NCI-H2107 treated with DMSO at 0.1 percent for 48 hours (cell line): ENCODE data around the gene AFAP1L2.

Source experiments
- DNase-seq: peaks from one replicate; lab custom pipeline; 2025; ENCODE audit not compliant: unreplicated experiment; lab: John Stamatoyannopoulos, UW

AFAP1L2 gene, protein sequence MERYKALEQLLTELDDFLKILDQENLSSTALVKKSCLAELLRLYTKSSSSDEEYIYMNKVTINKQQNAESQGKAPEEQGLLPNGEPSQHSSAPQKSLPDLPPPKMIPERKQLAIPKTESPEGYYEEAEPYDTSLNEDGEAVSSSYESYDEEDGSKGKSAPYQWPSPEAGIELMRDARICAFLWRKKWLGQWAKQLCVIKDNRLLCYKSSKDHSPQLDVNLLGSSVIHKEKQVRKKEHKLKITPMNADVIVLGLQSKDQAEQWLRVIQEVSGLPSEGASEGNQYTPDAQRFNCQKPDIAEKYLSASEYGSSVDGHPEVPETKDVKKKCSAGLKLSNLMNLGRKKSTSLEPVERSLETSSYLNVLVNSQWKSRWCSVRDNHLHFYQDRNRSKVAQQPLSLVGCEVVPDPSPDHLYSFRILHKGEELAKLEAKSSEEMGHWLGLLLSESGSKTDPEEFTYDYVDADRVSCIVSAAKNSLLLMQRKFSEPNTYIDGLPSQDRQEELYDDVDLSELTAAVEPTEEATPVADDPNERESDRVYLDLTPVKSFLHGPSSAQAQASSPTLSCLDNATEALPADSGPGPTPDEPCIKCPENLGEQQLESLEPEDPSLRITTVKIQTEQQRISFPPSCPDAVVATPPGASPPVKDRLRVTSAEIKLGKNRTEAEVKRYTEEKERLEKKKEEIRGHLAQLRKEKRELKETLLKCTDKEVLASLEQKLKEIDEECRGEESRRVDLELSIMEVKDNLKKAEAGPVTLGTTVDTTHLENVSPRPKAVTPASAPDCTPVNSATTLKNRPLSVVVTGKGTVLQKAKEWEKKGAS

DNA sequence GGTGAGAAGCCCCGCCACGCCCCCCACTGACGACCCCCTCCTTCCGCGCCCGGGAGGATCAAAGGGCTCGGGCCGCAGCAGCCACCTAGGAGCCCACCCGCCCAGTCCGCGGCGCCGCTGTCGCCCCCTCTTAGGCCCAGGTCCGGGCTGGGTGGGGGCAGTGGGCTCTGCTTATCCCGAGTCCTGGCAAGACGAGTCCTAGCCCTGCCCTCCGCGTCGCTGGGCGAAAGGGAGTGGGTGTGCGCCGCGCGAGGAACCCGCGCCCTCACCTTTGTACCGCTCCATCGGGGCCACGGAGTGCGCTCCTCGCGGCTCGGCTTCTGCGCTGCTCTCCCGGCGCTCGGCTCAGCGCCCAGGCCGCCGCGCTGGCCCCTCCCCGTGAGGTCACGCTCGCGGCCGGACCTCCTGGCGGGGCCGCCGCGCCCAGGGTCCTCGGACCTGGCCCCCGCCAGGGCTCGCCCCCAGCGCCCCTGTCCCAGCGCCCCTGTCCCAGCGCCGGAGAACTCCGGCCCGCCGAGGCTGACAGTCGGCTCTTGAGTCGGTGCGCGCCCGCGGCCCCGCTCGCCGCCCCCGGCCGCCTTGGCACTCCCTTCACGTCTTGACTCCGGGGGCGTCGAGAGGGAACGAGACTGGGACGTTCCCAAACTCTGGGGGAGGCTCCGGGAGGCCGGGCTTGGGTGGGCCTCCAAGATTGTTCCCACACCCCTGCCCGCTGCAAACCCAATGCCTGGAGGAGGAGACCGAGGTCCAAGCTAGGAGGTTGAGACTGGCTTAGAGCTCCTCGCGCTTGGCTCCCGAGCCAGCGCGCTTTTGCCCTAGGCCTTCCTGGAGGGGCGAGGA is at the start of gene AFAP1L2:
TSS of gene AFAP1L2 (minus strand) at position 332 of the 840 bp plus-strand sequence. CDS start at position 285, 47 bp downstream.
- DNase-seq, result no peak

DNA sequence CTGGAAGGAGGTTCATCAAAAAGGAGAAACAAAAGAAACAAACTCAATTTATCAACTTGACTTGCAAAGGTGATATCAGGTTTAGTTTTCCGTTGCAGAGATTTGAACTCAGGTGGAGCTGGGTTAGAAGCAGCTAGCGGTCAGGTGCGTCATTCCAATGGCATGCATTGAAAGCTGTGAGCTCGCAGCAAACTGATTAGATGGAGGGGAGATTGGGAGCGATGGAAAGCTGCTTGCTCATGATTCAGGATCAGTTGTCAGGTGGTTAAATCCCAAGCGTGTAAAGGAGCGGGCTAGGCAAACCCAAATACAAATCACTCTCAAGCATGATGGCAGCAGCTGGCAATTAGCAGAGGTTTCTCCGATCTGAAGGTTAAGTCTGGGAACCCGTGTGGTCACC is 49.3 kb upstream of the AFAP1L2 start:
- DNase-seq, result no peak

DNA sequence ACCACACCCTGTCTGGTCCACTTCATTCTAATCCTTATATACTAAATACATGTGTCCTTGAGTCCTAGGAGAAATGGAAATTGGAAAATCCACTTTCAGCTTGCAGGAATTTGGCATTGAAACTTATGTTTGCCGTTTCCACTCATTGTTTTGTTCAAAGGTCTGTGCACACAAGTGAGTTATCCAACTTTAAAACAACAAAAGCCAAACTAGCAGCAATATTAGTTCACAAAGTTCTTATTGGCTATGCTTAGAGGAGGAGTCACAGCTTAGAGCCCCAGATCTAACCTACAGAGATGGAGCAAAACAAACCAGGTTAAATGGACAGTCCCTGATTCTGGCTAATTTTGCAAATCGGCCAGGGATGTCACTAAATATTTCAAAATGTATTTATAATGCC is 44.6 kb upstream of the AFAP1L2 start:
- no peak for DNase-seq

DNA sequence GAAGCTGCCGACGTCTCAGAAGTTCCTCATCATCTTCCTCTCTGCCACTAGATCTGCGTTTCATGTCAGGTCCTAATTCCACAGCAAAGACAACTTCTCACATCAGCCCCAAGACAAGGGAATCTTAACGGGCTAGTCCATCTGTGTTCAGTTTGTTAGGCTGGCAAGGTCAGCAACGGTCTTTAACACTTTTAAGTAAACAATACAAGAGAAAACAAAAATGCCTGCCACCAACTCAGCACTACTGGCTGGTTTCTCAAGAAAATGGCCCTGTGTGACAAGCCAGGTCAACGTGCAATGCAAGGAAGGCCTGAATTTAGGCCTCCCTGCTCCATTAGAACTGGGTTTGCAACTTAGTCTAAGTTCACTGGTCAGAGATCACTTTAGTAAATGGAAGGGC is 41.0 kb upstream of the AFAP1L2 start:
- DNase-seq, result no peak

DNA sequence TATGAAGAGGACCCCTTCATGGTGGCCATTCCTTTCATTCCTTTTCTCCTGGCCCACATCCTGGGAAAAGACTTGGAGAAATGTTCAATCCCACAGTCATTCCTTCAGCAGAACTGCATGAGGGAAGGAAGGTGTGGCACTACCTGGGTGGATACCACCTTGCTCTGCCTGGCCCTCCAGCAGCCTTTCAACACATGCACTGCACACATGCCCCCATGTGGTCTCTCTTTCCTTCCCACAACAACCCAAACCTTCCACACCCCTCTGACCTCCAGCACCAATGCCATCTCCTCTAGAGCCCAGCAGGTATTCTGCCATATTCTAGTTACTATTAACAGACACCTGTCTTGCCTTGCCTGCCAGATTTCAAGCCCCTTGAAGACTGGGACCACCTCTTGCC is 40.5 kb upstream of the AFAP1L2 start:
- DNase-seq, result no peak

DNA sequence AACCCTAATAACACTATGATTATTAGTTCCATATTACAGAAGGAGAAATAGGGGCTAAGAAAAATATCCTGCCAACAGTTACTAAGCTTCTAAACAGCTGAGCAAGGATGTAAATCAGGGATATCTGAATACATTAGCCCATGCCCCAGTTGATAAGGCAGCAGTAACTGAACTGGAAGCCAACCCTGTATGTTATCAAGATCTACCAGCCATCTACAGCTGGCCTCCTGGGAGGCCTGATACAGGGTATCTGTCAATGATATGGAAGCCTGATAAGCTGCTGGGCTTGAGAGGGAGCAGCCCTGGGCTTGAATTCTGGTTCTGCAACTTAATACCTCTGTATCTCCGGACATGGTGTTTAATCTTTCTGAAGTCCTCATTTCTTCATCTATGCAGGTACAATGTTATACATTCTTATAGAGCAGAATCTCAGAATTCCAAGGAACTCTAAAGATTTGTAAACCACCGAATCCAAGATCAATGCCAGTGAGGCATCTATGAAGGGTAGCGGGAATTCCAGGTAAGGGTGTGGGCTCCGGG is 37.9 kb upstream of the AFAP1L2 start:
- DNase-seq, result no peak

DNA sequence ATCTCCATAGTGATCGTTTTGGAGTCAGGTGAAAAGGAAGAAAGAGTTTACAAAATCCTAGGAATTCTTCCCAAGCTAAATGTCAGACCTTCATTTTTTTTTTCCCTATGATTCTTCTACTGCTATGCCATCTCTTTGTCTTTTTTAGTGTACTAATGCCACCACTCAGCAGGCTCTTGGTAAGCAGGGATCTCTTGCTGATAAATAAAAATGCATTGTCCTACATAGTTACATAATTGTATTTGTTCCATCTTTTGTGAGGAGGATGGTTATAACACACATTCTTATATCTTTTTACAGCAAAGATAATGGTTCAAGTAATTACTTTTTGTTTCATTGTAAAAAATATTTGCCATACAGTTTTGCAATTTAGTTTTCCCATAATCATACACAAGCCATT is 36.8 kb upstream of the AFAP1L2 start:
- DNase-seq, result no peak

DNA sequence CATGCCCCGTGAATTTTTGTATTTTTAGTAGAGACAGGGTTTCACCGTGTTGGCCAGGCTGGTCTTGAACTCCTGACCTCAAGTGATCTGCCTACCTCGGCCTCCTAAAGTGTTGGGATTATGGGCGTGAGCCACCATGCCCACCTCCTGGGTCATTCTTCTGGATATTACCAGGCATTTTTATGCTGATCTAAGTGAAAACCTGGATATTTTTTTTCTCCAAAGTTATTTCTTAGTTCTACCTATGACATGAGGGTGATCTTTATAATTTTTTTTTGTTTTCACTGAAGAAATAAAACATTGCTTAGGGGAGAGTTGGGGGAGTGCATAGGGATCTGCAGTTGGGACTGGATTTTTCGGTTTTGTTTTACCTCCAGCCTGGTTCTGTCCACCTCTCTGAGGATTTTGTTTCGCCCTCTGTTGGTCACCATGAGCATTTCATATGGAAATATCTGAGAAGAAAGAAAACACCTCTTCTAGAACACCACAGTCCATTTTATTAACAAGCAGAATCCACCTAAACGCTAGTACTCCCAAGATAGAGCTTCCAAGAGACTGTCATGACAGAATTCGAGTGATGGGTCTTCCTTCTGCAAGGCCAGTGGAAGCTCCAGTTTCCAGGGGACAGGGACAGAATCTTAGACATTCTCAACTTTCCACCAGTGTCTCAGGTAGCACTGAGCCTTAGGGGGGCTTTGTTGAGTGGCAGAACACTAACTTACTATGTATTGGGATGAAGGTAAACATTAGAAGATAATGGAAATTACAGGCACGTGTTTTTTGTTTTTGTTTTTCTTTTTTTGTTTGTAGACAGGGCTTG is 33.4 kb upstream of the AFAP1L2 start:
- DNase-seq, result no peak

DNA sequence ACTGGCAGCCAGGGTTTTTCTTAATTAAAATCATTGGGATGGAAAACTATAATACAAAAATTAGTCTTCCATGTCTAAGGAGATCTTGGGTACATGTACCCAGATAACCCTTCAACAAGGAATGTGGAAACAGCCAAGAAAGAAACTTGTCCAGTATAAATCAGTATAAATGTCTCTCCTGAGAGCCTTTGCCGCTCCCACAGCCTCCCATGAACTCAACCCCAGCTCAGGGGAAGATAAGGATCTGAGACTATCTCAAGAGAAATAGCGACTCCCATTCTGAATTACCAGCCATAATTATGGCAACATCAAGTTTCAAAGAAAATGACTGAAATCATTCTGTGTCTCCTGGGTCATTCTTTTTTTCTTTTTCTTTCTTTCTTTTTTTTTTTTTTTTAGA is 32.6 kb upstream of the AFAP1L2 start:
- DNase-seq, result no peak

DNA sequence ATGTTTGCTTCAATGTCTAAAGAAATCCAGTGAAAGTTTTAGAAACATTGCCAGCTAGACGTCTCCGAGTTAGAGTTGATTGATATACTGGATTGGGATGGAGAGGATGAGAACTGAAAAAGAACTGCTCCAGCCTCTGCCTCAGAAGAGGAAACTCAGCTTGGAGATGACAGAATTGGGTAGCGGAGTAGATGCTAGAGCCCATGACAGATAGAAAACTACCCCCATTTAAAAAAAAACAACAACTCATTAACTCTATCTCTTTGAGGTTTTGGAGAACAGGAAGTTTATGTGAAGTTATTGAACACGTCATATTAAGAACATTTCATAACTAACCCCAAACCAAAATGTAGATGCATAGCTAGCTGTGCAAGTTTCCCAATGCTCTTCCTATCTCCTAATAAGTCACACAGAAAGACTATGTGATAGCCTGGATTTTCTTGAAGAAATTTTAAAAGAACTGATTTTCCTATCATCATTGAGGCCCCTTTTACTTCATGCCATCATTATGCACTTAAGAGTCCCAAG is 28.3 kb upstream of the AFAP1L2 start:
- no peak for DNase-seq

DNA sequence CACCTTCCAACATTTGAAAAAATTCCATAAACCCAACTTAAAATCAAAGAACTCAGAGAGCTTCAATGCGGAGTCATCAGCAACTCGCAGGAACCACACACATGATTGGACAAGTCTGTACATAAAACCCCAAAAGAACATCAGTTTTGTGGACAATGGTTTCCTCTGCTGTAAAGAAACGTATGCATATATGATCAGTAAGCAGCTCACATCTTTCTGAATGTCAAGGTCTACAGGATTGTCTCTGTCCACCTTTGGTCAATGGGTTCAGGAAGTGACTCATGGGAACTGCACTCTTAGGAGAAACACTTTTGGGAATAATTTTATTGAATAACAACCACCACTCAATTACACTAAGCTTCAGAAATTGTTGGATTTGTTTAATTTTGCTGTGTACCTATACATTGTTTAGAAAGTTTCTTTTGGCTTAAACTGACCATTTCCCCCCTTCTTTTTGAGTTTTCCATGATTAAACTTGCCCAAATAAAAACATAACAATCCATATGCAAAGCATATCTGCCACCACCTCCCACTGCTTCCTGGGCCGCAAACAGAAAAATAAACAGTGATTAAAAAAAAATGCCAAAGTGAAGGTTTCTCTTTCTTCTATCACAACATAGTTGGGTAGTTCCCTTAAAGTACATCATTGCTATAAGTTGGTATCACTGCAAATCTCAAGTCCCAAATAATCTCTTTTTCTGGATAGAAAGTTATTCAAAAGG is 27.3 kb upstream of the AFAP1L2 start:
- DNase-seq, result no peak

DNA sequence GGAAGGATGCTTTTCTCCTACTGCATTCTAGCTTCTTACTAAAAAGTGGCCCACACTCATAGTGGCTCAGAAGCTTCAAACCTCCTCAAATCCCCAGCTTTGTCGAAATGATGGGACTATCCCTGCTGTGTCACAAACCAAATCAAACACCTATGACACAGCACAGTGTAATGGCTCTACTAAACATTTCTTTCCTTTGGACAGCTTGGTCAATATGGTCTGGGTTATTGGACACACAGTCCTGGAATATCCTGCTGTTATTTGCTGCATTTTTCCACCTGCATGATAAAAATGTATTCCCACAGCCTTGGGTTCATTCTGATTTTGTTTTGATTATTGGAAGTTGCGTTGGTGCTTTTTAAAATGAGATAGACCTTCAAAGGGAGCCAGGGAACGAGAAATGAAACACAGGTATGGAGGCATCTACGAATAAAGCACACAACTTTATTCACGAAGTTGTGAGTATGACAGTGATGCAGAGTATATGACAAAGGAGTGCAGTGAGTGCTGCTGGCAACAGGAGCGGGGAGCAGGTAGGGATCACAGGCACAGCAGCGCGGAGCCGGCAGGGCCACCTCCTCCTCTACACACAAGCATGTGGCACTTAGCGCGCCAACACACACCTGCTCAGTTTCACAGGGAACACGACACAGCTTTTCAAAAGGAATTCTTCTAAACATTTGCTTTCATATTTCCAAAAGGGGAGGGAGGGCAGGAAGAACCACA is 26.5 kb upstream of the AFAP1L2 start:
- DNase-seq, result no peak

DNA sequence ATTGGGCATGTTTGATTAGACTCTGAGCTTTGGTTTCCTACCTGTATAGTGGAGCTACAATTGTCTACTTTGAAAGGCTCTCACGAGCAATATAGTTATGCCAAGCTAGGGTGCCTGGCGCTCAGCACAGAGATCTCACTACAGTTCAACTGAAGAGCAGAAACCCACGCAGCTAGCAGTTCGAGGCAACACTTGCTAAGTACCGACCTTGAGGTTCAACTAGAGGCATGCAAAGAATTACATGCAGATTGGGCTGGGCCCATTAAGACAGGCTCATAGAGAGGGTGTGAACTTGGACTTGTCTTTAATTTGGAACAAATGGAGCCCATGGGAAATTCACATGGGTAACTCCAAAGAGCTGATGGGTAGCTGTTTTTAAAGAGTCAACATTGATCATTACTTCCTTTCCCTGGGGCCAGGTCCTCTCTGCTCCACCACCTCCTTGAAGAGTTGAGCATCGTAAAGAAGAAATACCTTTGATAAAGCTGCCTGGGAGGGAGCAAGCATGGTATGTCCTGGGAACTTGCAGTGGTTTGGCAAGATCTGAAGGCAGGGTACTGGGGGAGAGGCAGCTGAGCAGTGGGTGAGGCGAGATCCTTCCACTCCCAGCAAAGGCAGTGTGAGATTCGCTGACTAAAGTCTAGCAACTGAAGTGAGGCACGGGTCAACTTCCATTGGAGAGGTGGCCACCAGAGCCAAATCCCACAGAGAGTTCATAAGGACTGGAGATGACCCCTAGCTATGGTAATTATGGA is 25.5 kb upstream of the AFAP1L2 start:
- DNase-seq, result no peak

DNA sequence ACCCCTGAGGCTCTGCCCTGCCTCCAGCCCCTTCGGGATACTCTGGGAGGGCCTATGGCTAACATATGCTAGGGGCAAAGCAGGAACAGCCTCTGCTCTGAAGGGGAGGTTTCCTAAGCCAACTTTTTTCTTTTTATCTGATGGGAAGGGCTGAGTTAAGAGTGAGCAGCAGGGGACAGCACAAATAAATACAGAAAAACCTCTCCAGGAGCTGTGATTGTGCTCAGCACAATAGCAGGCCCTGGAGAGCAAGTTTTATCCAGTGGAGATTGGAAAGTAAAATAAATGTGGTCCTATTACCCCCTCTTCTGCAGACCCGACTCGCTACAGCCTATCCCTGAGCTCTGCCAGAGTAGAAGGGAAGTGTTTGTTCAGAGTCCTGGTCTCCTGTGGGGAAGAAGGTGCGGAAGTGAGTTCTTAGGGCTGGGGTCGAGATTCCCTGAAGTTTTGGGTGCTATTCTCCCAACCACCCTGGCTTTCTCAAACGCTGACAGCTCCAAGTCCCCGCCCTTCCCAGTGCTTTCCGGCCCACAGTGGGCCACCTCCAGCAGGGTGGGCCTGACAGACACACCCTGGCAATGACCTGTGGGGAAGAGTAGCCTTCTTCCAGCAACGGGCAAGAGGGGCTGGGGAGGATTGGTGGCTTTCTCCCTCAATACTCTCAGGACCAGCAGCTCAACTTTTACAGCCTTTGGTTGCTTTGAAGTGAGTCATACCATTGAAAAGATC is 23.0 kb upstream of the AFAP1L2 start:
- no peak for DNase-seq

DNA sequence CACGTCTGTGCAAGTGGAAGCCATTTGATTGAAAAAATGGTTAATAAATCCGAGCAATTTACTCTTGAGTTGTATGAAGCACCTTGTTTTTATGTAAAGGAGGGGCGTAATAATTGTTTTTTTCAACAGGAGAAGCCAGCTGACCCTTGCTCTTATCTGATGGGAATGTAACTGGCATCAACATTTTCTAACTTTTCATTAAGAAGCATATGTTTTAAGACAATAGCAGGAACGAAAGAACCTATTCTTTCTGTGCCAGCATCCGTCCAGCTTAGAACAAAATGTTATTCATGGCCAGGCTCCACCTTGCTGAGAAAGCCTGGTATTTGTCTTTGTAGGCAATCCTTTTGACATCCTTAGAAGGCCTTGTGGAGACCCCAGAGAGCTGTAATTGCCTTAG is 22.2 kb upstream of the AFAP1L2 start:
- no peak for DNase-seq

DNA sequence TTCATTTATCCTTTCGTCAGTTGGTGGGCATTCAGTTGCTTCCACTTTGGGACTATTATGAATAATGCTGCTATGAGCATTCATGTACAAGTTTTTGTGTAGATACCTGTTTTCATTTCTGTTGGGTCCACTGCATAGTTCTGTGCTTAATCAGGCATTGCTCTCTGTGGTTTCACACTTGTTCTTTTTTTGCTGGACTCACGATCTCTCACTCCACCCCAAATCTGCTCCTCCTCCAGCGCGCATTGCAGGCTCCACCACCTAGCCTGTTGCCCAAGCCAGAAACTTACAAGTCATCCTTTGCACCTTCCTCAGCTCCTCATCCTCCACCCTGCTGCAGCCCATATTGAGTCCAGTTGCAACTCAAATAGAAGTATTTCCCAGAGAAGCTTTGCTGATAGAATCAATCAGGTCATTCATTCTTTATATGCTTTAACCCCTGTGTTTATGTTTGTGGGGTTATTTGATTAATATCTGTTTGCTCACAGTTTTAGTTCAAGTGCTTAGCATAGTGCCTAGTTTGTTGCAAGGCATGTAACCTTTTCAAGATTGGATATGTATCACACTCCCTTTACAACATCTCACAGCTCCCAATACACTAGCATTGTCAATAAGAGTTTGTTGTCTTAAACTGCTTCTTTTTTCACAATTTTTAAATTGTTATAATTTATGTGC is 16.6 kb upstream of the AFAP1L2 start:
- no peak for DNase-seq

DNA sequence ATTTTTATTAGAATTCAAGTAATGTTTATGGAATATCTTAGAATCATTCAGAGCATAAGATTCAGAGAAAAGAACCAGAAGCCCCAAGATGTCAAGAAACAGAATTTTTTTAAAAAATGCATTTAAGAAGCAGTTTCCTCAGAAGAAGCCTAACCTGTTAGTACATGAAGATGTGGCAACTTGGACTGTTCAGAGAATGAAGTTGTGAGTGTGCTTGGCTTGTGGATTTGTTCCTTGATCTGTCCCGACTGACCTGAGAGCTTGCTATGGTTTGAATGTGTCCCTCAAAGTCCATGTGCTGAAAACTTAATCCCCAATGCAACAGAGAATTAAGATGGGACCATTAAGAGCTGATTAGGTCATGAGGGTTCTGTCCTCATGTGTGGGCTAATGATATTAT is 13.8 kb upstream of the AFAP1L2 start:
- DNase-seq, result no peak
